IPS-15b (cell line): Measurements from ENCODE around the gene TRIM26.
"Not testable (repeated sequence)": the region's sequence is repeated elsewhere in the genome, so short reads cannot be mapped to it uniquely, and the experiment has no call there.

ENCODE experiments used
- H3K27me3 ChIP-seq: one replicate; pipeline ENCODE4 v1.6.1; 2013; ENCODE audit warnings: low read length; ENCODE audit not compliant: control insufficient read depth, insufficient read depth
- H3K36me3 ChIP-seq: one replicate; pipeline ENCODE4 v1.6.1; 2013; ENCODE audit warnings: low read length; ENCODE audit not compliant: control insufficient read depth, insufficient read depth
- H3K4me1 ChIP-seq: one replicate; pipeline ENCODE4 v1.6.1; 2013; ENCODE audit warnings: mild to moderate bottlenecking, low read length; ENCODE audit not compliant: control insufficient read depth, insufficient read depth
- H3K4me3 ChIP-seq: one replicate; pipeline ENCODE4 v1.5.1; 2013; ENCODE audit warnings: low read depth, low read length
- H3K9ac ChIP-seq: one replicate; pipeline ENCODE4 v1.6.1; 2013; ENCODE audit warnings: low read depth, mild to moderate bottlenecking, low read length
- H3K9me3 ChIP-seq: one replicate; pipeline ENCODE4 v1.6.1; 2013; ENCODE audit warnings: mild to moderate bottlenecking, low read length; ENCODE audit not compliant: control insufficient read depth, insufficient read depth

Gene TRIM26

DNA sequence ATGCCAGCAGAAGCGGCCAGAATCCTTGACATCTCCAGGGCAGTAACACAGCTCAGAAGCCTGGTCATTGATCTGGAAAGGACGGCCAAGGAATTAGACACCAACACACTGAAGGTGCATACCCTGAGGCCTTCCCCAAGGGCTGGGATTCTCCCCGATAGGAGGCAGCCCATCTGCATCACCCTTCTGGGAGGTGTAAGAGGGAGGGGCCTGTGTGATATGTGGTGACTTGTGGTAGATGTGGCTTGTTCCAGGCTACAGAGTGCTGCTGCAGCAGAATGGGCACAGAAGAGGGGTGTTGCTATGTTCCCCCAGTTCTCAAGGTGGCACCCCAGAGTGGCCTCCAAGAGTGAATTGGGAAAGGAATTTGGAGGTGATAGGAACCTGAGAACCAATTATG is 66.1 kb downstream of the TRIM26 start:
- Histone ChIP-seq H3K36me3 (no peaks in the 10 kb centered on the region), H3K9me3 (no peaks in the 10 kb centered on the region), H3K4me3 (no peak overlapping the region)

DNA sequence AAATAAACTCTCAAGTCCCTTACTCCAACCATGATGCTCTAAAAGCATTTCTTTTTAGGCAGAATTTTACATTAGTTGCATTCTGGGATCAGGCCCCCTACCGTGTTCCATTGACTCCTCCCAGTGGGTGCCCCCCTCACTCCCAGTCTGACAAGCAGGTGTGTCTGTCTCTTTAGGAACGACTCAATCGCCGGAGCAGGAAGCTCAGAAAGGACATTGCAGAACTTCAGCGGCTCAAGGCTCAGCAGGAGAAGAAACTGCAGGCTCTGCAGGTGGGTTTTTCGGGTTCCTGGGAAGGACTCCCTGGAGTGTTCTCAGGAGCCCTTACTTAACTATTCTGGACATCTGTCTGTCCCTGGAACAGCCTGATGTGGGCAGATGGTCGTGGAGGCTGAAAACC is 67.4 kb downstream of the TRIM26 start:
- no peaks in the 10 kb centered on the region for H3K9me3 ChIP-seq
- H3K4me3 ChIP-seq, result no peak overlapping the region
- no peaks in the 10 kb centered on the region for H3K36me3 ChIP-seq
- peaks cover 3% of the 10 kb centered on the region for H3K27me3 ChIP-seq
- no peaks in the 10 kb centered on the region for H3K4me1 ChIP-seq
- H3K9ac ChIP-seq, result no peak overlapping the region

More for the DNA sequence above, 66.1 kb downstream of the TRIM26 start:
- no peaks in the 10 kb centered on the region for H3K4me1 ChIP-seq
- H3K9ac ChIP-seq, result no peak overlapping the region
- H3K27me3 ChIP-seq, result peaks cover 3% of the 10 kb centered on the region

DNA sequence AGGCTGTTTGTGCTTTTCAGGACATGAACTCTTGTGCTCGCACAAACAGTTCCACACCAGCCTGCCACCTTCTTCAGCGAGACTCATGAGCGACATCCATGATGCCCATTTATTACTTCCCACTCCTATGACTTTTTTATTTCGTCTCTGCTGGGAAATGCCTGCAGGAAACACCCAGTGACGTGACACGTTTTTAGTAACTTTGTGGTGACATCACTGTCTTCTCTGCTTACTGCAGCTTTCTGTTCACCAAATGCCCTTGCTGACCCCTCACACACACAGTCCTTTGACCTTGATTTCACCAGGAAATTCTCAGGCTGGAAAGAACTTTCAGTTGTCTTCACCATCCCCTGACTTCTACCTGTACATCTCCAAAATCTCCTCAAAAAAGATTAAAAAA is 68.4 kb downstream of the TRIM26 start:
- H3K4me1 ChIP-seq, result no peaks in the 10 kb centered on the region
- no peaks in the 10 kb centered on the region for H3K36me3 ChIP-seq
- no peak overlapping the region for H3K4me3 ChIP-seq
- H3K9me3 ChIP-seq, result no peaks in the 10 kb centered on the region
- no peaks in the 10 kb centered on the region for H3K27me3 ChIP-seq
- no peak overlapping the region for H3K9ac ChIP-seq

DNA sequence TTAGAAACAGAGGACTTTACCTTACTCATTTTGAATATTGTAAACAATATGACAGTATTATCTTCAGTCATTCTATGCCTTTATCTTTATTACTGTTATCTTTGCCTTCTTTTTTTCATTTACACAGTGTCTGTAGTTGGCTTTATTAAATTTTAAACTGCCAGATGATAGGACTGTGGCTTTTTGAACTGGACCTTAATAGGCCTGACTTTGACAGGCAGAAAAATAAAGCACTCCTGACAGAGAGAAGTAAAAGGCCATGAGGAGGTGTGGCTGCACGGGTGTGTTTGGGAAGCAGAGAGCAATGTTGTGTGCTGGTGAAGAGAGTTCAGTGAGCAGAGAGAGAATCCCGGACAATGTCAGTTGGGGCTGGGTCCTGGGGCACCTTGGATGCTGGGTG is 69.4 kb downstream of the TRIM26 start:
- Histone ChIP-seq H3K27me3 (no peaks in the 10 kb centered on the region), H3K36me3 (no peaks in the 10 kb centered on the region), H3K4me3 (no peak overlapping the region), H3K9me3 (no peaks in the 10 kb centered on the region), H3K9ac (no peak overlapping the region), H3K4me1 (no peaks in the 10 kb centered on the region)

DNA sequence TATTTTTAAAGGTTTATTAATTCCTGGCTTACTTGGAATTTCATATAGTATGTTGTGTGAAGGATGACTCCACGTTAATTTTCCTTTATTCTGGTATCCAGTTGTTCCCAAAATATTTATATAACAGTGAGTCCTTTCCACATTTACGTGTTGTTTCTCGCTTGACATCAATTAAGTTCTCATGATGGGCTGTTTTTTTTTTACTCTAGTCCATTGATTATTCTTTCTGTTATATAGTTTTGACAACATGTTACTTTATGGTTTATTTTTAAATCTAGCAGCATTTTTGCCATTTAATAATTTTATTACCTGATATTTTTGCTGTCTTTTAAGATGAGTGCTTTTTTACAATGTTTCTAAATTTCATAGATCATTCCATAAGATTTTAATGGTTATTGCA is 70.5 kb downstream of the TRIM26 start:
- Histone ChIP-seq H3K36me3 (no peaks in the 10 kb centered on the region), H3K27me3 (no peaks in the 10 kb centered on the region), H3K4me1 (no peaks in the 10 kb centered on the region), H3K9me3 (no peaks in the 10 kb centered on the region), H3K4me3 (no peak overlapping the region), H3K9ac (no peak overlapping the region)

DNA sequence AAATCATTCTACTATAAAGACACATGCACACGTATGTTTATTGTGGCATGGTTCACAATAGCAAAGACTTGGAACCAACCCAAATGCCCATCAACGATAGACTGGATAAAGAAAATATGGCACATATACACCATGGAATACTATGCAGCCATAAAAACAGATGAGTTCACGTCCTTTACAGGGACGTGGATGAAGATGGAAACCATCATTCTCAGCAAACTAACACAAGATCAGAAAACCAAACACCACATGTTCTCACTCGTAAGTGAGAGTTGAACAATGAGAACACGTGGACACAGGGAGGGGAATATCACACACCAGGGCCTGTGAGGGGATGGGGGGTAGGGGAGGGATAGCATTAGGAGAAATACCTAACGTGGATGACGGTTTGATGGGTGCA is 73.0 kb downstream of the TRIM26 start:
- not testable (repeated sequence) for H3K27me3 ChIP-seq, H3K9ac ChIP-seq, H3K4me1 ChIP-seq

DNA sequence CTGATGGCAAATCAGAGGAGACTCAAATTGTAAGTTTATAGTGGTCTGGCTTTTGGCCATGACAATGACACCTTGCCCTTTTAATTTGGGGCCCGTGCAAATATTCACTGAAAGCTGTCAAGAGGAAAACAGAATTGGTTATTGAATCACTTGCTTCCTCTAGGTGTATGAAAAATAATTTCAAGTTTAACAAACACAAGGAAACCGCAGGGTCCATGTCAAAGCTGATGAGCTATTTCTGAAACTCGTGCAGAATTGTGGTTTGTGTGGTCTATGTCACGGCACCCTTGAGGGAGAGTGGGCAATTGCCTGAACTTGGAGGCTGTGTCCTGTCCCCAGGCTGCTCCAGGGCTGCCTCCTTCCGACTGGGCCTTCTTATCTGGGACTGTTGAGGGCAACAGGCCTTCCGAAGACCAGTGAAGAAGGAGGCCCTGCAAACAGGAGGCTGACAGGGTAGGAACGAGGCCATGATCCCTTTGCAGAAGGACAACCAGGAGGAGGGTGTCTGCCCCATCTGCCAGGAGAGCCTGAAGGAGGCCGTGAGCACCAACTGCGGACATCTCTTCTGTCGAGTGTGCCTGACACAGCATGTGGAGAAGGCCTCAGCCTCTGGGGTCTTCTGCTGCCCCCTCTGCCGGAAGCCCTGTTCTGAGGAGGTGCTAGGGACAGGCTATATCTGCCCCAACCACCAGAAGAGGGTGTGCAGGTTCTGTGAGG is 76.5 kb downstream of the TRIM26 start:
- no peaks in the 10 kb centered on the region for H3K9me3 ChIP-seq
- H3K36me3 ChIP-seq, result no peaks in the 10 kb centered on the region
- no peak overlapping the region for H3K4me3 ChIP-seq
- no peak overlapping the region for H3K9ac ChIP-seq
- H3K27me3 ChIP-seq, result peaks cover 10% of the 10 kb centered on the region
- no peaks in the 10 kb centered on the region for H3K4me1 ChIP-seq

More for the DNA sequence above, 73.0 kb downstream of the TRIM26 start:
- not testable (repeated sequence) for H3K9me3 ChIP-seq, H3K4me3 ChIP-seq, H3K36me3 ChIP-seq

DNA sequence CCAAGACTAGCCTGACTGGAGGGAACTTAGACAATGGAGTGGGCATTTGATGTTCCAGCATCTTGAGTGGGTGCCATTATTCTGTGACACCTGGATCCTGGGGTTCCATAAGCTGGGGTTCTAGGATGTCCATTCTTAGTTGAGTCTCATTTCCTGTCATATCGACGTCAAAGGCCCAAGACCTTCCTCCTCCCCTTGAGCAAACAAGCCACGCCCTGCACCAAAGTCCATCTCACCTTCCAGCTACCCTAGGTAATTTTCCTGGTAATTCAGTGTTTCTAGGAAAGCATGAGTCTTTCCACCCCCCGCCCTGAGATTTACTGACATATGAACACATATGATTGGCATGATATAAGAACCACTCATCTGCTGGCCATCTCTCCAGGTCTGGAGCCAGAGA is 77.4 kb downstream of the TRIM26 start, which contains the start of gene TRIM40:
TRIM40 (plus strand) TSS at position 384 of the 400 bp plus-strand sequence. CDS start 897 bp downstream, outside the sequence.
- H3K9ac ChIP-seq, result no peak within 1 kb of the TSS
- H3K4me1 ChIP-seq, result no peaks in the 10 kb centered on the region
- no peak within 1 kb of the TSS for H3K4me3 ChIP-seq
- H3K27me3 ChIP-seq, result peaks cover 19% of the 10 kb centered on the region
- H3K36me3 ChIP-seq, result no peaks in the 10 kb centered on the region
- H3K9me3 ChIP-seq, result no peaks in the 10 kb centered on the region

DNA sequence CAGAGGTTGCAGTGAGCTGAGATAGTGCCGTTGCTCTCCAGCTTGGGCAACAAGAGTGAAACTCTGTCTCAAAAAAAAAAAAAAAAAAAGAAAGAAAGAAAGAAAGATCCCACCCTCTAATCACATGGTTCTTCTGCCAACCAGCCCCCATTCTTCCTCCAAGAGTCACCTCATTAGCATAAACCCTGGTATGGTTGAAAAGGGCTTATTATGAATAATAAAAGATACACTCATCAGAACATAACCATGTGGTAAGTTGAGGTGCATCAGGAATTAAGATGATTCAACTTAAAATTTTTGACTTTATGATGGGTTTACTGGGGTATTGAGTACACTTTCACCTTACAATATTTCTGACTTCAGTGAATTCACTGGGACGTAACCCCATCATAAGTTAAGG is 78.1 kb downstream of the TRIM26 start:
- H3K9ac ChIP-seq, result no peak overlapping the region
- H3K9me3 ChIP-seq, result no peaks in the 10 kb centered on the region
- H3K36me3 ChIP-seq, result no peaks in the 10 kb centered on the region
- no peak overlapping the region for H3K4me3 ChIP-seq
- peaks cover 25% of the 10 kb centered on the region for H3K27me3 ChIP-seq
- no peaks in the 10 kb centered on the region for H3K4me1 ChIP-seq
